ENCODE data around the gene RARS2.

GRCh38 chr6:87628424-87628823 is 38.6 kb upstream of the RARS2 start:
- TF ChIP-seq POLR2A (IDR thresholded peaks at IDR 0.05; ENCODE audit: low read length) (no peak), GATA1 (IDR thresholded peaks at IDR 0.05; ENCODE audit: low read depth, low read length) (no peak)
